ENCODE results near the gene KCNJ16.
A peak's percentile ranks its signal among the peaks of the same experiment; 100 is the strongest.

KCNJ16 gene

GRCh38 chr17:70070305-70071027 is 4.6 kb upstream of the KCNJ16 start:
- no peak for DNase-seq

- no peak for DNase-seq
Observed at GRCh38 chr17:70071127-70071526, 3.9 kb upstream of the KCNJ16 start.

GRCh38 chr17:70071620-70072019 is 3.4 kb upstream of the KCNJ16 start:
- DNase-seq = no peak

DNA sequence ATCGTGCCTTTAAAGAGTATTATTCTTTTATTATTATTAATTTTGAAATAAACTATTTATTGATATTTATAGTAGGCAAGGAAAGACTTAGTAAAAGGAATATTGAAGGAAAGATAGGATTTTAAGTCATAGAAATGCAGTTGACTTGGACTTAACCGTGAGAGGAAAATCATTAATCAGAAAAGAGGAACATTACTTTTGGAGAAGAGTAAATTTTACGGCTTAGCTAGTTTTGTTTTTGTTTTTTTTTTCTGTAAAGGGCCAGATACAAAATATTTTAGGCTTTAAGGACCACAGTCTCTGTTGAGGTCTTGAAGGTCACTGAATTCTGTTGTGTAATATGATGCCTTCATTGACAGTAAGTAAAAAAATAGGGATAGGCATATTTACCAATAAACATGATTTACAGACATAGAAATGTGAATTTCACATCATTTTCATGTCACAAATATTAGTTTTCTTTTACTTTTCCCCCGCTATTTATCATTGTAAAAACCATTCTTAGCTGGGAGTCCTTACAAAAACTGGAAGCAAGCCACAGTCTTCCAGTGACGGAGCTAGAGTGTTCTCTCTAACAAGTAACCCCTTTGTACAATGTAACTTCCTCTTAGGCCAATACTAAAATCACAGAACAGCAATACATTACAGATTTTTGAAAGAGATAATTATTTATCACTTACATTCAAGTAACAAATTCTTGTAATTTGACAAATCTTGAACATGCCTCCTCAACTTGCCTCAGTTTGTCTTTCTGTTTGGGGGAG is 2.3 kb upstream of the KCNJ16 start:
- no peak for DNase-seq

DNA sequence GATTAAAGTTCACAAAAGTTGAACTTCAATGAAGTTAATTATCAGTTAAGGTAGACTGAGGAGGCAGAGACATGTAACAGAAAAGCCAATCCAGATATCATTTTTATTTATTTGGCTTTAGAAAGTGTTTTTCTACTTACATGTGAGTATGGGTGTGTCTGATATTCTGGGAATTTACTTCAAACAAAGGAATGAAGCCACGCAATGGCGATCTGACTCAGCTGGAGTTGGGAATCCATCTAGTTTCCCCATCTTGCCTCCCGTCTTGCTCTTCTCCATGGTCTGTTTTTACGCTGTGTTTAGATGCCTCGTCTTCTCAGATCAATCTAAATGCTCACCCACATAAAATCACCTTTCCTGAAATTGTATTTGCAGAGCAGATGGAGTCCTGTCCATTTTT is 1.7 kb upstream of the KCNJ16 start:
- DNase-seq = no peak

- DNase-seq = no peak
Observed at GRCh38 chr17:70073799-70074198, 1.2 kb upstream of the KCNJ16 start.

DNA sequence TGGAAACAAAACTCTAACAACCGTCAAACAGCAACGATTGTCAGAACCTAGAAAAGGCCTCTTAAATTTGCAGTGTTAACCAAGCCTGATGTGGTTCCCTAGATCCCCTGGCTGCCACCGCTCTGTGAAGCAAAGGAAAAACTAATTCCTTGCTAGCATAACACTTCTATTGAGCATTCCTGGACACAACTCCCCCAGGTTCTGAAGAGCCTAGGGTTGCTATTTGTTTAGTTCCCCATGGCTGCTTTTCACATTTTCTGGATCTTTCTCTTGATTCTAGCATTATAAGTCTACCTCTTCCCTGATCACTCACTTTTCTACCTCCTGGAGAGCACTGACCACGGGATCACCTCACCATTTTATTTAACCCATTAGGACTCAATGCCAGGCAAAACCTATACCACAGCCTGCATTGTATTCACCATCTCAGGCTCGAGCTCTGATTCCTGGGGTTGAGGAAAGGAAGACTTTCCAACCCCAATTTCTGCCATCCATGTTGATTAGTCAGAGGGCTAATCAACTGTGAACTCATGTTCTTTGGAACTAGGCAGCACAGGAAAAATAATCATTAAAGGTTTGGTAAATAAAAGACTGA is 692 bp upstream of the KCNJ16 start:
- DNase-seq = no peak

DNA sequence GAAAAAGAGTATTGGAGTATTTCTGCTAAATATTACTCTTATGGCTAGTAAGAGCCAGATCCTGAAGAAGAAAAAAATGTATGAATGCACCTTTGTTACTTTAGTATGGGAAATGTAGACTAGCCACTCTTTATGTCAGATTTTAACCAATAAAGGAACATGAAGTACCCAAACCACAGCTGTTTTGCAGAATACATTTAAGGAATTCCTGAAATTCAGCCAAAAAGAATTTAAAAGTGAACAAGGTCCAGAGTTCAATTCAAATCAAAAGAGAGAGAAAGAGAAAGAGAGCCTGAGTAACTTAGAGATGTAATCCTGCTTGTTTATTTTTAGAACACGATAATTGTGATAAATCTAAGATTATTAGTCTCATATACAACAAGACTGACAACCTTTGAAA is 1.2 kb downstream of the KCNJ16 start:
- no peak for DNase-seq

DNA sequence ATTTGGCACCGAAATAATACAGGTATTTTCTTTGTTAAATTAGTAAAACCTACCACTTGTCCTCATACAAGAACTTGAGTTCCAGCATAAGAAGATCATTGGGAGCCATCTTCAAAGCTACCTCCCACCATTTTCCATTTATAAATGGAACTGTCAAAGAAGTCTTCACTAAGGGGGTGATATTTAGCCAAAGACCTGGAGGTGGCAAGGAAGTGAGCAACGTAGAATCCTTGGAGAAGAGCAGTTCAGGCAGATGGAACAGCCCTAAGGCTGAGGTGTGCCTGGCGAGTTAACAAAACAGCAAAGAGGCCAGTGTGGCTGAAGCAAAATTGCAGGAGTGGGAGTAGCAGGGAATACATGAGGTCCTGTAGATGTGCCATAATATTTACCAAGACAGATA is 1.8 kb downstream of the KCNJ16 start:
- DNase-seq = no peak

DNA sequence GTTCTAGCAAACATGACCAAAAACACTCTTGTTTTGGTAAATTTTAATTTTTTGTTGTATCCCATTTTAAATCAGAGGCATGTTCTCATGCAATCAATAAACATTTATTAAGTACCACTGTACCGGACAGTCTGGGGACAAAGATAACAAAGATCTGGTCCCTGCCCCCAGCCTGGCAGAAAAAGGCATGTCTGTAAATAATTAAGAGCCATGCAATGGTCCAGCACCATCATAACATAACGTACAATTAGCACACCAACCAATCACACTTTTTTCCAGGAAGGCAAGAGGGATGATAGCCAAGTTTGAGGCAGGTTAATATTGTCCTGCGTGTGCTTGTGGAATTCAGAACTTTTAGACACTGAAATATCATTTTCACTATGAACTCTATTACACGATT is 3.5 kb downstream of the KCNJ16 start:
- no peak for DNase-seq

DNA sequence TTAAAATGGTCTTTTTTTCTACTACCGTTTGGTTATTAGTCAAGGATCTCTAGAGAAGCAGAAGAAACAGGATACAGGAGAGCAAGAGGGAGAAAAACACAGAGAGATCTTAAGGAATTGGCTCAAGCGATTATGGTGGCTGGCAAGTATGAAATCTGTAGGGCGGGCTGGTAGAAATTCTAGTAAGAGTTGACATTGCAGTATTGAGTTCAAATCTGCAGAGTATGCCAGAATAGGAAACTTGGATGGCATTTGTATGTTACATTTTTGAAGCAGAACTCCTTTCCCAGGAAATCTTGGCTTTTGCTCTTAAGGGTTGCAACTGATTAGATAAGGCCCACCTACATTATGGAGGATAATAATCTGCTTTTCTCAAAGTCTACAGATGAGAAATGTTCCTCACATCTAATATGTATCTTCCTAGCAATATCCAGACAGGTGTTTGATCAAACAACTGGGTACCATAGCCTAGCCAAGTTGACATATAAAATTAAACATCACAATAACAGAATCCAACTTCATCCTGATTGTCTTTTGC is 4.0 kb downstream of the KCNJ16 start:
- no peak for DNase-seq

- DNase-seq = no peak
Observed at GRCh38 chr17:70080541-70081347, 5.7 kb downstream of the KCNJ16 start.

DNA sequence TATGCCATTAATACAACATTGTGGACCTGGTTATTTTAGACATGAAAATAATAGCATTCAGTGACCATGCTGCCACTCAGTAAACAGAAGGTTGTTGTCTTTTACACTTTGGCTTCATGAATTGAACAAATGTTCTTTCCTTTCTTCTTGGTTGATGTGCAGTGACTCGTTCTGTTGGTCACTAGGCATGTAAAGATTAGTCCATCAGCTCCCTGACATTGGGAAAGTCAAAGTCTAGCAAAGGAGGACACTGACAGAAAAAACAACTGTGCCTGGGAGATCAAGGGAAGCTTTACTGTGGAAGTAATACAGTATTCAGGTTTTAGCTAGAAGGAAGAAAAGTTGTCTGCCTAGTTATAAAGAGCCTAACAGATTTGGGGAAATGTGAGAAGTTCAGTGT is 6.9 kb downstream of the KCNJ16 start:
- DNase-seq = no peak

- no peak for DNase-seq
Observed at GRCh38 chr17:70084476-70084875, 9.5 kb downstream of the KCNJ16 start.

DNA sequence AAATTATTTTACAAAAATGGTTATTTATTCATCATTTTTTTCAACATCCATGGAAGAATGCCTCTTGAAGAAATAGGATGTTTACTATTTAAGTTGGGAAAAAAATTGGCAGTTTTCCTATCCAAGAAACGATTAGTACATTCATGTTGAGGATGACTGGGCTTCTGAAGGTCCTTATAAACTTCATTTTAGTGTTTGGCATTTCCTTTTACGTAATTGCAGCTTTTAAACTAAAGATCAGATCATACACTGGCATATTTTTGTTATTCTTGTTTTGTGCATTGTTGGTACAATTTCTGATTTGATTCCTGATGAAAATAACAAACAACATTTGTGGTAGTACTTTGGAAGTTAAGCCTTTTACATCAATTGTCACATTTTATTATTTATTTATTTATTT is 11.5 kb downstream of the KCNJ16 start:
- DNase-seq = no peak

DNA sequence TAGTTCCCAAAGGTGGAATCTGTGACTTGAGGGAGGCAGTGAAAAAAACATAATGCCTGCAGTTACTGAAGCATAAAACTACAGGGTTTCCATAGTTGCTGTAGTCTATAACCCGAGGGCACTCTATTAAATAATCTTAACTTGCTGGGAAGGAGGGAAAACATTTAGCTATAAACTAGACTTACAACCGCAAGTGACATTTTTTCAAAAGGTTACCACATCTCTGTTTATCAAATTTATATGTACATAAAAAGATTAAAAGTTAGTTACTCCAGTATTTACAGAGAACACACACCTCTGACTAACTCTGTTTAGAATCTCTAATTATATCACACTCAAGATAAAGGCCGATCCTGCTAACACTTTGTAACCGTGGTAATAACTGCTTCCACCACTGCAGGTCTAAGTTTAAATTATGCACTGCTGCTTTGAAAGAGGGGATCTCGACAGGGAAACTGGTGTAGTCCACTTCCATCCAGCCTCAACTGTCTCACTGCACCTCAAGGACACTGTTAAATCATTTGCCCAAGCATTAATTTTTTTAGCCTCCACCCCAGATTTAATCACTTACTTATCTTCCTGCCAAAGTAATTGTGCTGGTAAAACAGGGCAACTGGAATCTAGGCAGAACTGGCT is 14.6 kb downstream of the KCNJ16 start:
- DNase-seq = no peak

GRCh38 chr17:70091005-70091568 is 16.1 kb downstream of the KCNJ16 start:
- DNase-seq = no peak

DNA sequence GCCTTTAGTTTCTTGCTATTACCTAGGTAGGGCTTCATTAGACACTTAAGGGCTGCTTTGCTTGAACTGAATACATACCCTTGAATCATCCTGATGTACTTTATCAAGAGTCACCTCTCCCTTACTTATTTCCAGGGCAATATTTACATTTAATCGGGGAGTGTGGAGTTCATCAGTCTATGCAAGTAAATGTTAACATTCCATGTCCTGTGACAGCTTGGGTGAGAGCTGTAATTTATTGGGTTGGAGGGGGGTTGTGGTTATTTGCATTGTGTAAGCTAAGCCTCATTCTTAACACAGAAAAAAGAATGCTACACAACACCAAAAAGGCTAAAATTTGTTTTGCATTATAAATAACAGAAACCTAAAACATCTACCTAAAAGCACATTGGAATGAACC is 16.7 kb downstream of the KCNJ16 start:
- no peak for DNase-seq

DNA sequence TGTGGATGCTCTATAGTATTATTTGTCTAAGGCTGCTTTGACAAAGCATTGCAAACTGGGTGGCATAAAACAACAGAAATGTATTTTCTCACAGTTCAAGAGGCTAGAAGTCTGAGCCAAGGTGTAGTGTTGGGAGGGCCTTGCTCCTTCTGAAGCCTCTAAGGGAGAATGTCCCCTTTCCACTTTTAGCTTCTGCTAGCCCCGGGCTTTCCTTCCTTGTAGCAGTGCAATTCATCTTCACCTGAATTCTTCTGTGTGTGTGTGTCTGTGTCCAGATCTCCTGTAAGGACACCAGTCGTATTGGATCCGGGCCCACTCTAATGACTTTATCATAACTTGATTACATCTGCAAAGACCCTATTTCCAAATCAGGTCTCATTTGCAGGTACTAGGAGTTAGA is 18.1 kb downstream of the KCNJ16 start:
- DNase-seq = no peak

GRCh38 chr17:70095455-70095854 is 20.4 kb downstream of the KCNJ16 start:
- DNase-seq = no peak

DNA sequence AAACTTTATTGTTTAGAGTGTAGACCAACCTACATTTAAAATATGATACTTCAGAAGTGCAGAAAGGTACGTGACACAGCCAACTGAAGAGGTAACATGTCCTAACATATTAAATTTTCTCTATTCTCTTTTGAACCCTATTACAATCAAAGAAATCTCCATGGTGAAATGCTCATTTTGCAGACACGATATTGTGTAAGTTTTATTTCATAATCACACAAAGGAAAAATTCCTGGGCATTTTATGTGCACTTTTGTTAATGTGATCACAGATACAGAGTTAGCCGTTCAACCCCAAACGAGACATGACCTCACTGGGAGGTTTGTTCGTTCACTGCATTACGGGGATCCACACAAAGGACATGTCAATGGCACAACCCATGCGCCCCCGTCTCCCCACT is 21.8 kb downstream of the KCNJ16 start:
- DNase-seq = no peak

DNA sequence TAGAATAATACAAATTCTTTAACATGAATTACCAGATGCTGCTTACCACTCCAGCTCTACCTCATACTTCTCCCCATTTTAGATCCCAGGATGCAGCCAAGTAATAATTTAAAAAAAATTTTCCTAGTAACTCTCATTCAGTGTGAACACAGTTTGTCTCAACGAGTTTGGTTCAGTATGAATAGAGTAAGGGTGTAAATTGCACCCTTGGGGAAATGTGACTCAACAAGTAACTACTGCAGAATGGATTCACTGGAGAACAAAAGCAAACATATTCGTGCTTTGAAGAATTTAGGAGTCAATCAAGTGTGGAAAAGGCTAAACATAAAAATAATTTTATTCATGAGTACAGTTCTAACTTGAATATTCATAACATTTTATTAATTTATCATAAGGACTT is 23.0 kb downstream of the KCNJ16 start:
- DNase-seq = peak; percentile 19

All from DMS153 (cell line).